ENCODE data around the gene RBCK1. TPM values are rescaled to one million over a fixed set of nuclear protein-coding genes. Genes with fewer than 3 reads are reported as not detected.

The RBCK1 gene
- total and polyA plus RNA-seq, 12 donors = 55.2 to 339 (median 128) TPM

DNA sequence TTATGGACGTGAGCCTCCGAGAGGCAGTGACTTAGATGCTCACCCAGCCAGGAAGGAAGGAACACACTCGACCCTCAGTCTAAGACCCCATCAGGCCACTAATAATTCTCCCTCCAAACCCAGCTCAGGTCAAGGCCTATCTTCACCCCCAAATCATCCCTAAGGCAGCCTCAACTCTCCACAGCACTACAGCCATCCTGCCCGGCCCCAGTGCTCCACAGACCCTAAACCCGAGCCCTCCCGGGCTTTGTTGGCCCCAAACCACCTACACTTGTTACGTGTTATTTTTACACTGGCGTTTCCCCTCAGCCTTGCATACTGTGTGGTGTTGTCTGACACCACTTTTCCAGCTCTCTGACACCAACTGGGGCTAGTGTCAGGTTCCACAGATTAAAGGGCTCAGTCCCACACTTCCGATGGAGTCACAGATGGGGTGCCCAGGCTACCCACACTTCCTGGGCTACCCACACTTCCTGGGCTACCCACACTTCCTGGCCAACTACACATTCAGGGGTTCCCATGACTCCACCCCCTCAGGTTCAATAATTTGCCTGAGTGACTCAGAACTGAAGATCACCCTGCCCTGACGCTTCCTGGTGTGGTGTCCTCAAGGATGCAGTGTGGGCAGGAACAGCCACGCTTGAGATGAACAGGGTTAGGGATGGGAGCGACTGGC, 25.3 kb downstream of the RBCK1 start:
- no peaks in the 10 kb centered on the region for H3K9me3 ChIP-seq (replicated peaks in 1 of 3)
- no peak for TF ChIP-seq POLR2A (IDR thresholded peaks at IDR 0.05)
- H3K27me3 ChIP-seq = no peaks in the 10 kb centered on the region
- DNase-seq = peak in 4 of 7 donors; percentile 28 to 55 (median 42)
- peaks cover 0 to 71% of the 10 kb centered on the region in 2 donors for H3K36me3 ChIP-seq (replicated peaks in 1 of 2)
- peak overlapping the region in 2 of 5 donors; percentile 5 to 63 for H3K27ac ChIP-seq
- no peak overlapping the region for H3K4me3 ChIP-seq
- intact Hi-C loops (cut with DNase I) = loop anchor here in 1 of 2 donors (5.0 kb wide), 1 partner anchor 71 kb away; no protein-coding TSS in a partner anchor
- H3K4me1 ChIP-seq (replicated peaks in 1 of 2) = peaks cover 0 to 36% of the 10 kb centered on the region in 2 donors
- 71 to 83% (median 76%) methylated on average over 9 to 12 of the region's 12 CpGs for WGBS, 4 donors

- H3K4me3 ChIP-seq = no peak overlapping the region
- H3K36me3 ChIP-seq (replicated peaks in 1 of 2) = peaks cover 0 to 72% of the 10 kb centered on the region in 2 donors
- intact Hi-C loops (cut with DNase I) = loop anchor here in 1 of 2 donors (5.0 kb wide), 1 partner anchor 72 kb away; no protein-coding TSS in a partner anchor
- peaks cover 0 to 36% of the 10 kb centered on the region in 2 donors for H3K4me1 ChIP-seq (replicated peaks in 1 of 2)
- H3K27ac ChIP-seq = peak overlapping the region in 1 of 5 donors; percentile 47
- no peak for DNase-seq
- WGBS, 4 donors = 70 to 76% (median 76%) methylated on average over 10 to 11 of the region's 11 CpGs
- H3K9me3 ChIP-seq (replicated peaks in 1 of 3) = no peaks in the 10 kb centered on the region
- no peaks in the 10 kb centered on the region for H3K27me3 ChIP-seq
- no peak for TF ChIP-seq CTCF (IDR thresholded peaks at IDR 0.05)
- no peak for TF ChIP-seq POLR2A (IDR thresholded peaks at IDR 0.05)
These were observed 26.1 kb downstream of the RBCK1 start for GRCh38 chr20:434221-434620.

- Histone ChIP-seq H3K36me3 (replicated peaks in 1 of 2) (peaks cover 0 to 72% of the 10 kb centered on the region in 2 donors), H3K4me1 (replicated peaks in 1 of 2) (peaks cover 0 to 36% of the 10 kb centered on the region in 2 donors)
- intact Hi-C loops (cut with DNase I) = loop anchor here (5.0 kb wide), 3 partner anchors 37 to 73 kb away; no protein-coding TSS in a partner anchor
These were observed 26.7 kb downstream of the RBCK1 start for GRCh38 chr20:434661-435419.

GRCh38 chr20:435558-435957, 27.5 kb downstream of the RBCK1 start:
- TF ChIP-seq POLR2A (IDR thresholded peaks at IDR 0.05) (no peak), CTCF (IDR thresholded peaks at IDR 0.05) (no peak)
- Histone ChIP-seq H3K4me3 (no peak overlapping the region), H3K9me3 (replicated peaks in 1 of 3) (no peaks in the 10 kb centered on the region), H3K27me3 (no peaks in the 10 kb centered on the region), H3K4me1 (replicated peaks in 1 of 2) (peaks cover 0 to 31% of the 10 kb centered on the region in 2 donors), H3K36me3 (replicated peaks in 1 of 2) (peaks cover 0 to 72% of the 10 kb centered on the region in 2 donors), H3K27ac (peak overlapping the region in 2 of 5 donors; percentile 47 to 52)
- DNase-seq = peak in 1 of 7 donors; percentile 45
- intact Hi-C loops (cut with DNase I) = loop anchor here (5.0 kb wide), 2 partner anchors 37 to 42 kb away; no protein-coding TSS in a partner anchor
- WGBS, 4 donors = 75 to 80% (median 78%) methylated on average over 5 to 7 of the region's 7 CpGs

More at GRCh38 chr20:434661-435419, 26.7 kb downstream of the RBCK1 start:
- TF ChIP-seq POLR2A (IDR thresholded peaks at IDR 0.05) (no peak), CTCF (IDR thresholded peaks at IDR 0.05) (no peak)
- Histone ChIP-seq H3K27me3 (no peaks in the 10 kb centered on the region), H3K27ac (peak overlapping the region in 2 of 5 donors; percentile 47 to 52), H3K4me3 (no peak overlapping the region), H3K9me3 (replicated peaks in 1 of 3) (no peaks in the 10 kb centered on the region)
- 45 to 57% (median 53%) methylated on average over 9 to 16 of the region's 16 CpGs for WGBS, 4 donors
- peak in 6 of 7 donors; percentile 34 to 75 (median 68) for DNase-seq

Measured in adrenal gland (tissue), 12 donors.